ENCODE results near the gene NIP7.
"Not testable (repeated sequence)": the region's sequence is repeated elsewhere in the genome, so short reads cannot be mapped to it uniquely, and the experiment has no call there.

The NIP7 gene

DNA sequence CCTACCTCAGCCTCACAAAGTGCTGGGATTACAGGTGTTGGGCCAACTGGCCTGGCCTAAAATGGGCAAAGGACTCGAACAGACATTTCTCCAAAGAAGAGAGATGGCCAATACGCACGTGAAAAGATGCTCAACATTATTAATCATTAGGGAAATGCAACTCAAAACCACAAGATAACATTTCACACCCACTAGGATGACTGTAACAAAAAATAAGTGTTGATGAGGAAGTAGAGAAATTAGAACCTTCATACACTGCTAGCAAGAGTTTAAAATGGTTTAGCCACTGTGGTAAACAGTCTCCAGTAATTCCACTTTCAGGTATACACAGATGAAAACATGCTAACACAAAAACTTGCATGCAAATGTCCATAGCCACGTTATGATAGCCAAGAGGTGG, 6.4 kb downstream of the NIP7 start:
- no peak for DNase-seq (ENCODE audit: low read depth)

GRCh38 chr16:69346683-69347082, 7.1 kb downstream of the NIP7 start:
- no peak for DNase-seq (ENCODE audit: low read depth)

DNA sequence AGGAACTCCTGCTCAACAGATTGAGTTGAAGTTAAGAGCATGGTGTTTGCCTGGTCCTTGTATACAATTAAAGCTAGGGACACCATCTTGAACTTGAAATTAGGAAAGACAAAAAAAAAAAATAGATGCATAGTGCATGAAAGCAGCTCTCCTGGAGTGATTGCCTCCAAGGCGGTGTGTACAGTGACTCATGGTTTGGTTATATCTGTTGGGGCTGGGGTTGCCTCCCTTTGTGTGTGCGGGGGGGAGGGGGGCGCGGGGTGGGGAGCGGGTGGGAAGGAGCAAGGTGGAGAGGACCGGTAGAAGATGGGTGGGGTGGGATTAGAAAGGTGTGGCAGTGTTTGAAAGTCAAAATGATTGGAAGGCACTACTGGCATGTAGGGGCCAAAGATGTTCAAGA, 8.7 kb downstream of the NIP7 start:
- DNase-seq (ENCODE audit: low read depth), result no peak

GRCh38 chr16:69349536-69349935, 10.0 kb downstream of the NIP7 start:
- DNase-seq (ENCODE audit: low read depth), result no peak

DNA sequence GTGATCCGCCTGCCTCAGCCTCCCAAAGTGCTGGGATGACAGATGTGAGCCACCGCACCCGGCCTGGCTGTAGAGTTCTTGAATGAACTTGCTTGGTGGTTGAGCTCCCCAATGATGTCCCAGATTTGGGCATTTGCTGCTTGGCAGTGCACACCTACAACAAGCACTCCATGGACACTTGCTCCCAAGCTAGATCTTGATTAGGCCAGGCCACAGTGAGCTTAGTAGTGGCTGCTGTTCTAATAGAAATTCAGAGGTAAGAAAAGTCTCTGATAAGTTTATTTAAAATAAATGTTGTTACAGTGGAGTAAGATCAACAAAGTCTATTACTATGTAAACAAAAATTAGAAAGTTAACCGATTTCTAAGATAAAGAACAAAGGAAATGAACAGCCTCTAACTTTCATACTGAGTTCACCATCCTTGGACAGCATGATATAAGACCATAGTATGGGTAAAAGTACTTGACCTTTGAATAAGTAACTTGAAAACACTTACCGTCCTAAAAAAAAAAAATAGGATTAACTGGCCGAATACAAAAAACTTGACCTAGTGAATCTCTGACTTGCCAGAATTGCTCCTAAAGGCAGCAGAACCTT, 11.1 kb downstream of the NIP7 start:
- no peak for DNase-seq (ENCODE audit: low read depth)

- no peak for DNase-seq (ENCODE audit: low read depth)
Observed at GRCh38 chr16:69351309-69352027, 11.9 kb downstream of the NIP7 start, which contains the start of gene TMED6. TSS of gene TMED6 (minus strand) at chr16:69351786. CDS start at chr16:69351753, 33 bp downstream.

DNA sequence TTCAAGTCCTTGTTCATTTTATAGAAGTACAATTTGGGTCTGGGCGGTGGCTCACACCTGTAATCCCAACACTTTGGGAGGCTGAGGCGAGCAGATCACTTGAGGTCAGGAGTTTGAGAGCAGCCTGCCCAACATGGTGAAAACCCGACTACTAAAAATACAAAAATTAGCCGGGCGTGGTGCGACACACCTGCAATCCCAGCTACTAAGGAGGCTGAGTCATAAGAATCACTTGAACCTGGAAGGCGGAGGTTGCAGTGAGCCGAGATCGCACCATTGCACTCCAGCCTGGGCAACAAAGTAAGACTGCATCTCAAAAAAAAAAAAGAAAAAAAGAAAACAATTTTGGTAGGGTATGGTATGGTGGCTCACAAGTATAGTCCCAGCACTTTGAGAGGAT, 20.5 kb downstream of the NIP7 start:
- DNase-seq (ENCODE audit: low read depth), result not testable (repeated sequence)

DNA sequence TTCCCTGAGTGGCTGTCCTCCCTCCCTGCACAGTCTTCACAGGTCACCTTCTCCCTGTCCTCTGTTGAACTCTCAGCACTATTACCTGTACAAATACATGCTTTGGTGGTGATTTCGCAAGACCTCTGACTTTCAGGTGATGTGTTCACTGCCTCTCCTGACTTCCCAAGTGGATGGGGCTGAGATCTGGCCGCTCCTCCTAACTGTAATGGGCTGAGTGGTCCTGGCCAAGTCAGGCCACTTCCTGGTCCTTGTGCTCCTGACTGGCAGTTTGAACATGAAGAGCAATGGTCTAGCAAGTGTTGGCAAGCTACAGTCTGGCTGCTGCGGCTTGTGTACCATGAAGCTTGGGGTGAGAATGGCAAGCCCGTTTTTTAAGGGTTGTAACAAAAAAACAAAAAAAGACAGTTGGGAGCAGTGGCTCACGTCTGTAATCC, 23.7 kb downstream of the NIP7 start:
- DNase-seq (ENCODE audit: low read depth), result no peak

DNA sequence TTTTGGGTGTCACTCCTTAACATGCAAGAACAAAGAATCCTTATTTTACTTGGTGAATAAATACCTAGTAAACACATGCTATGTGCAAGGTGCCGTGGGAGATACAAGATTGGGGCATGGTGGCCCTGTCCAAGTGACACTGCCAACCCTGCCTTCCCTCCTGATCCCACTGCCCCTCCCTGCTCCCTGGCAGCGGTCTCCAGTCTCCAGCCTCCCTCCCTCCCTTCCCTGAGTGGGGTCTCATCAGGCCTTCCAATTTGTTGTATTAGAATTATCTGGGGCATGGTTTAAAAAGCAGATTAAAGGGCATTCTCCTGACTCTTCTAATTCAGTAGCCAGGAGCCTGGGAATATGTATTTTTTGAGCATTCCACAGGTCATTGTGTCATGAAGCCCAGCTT, 24.5 kb downstream of the NIP7 start:
- DNase-seq (ENCODE audit: low read depth), result no peak

DNA sequence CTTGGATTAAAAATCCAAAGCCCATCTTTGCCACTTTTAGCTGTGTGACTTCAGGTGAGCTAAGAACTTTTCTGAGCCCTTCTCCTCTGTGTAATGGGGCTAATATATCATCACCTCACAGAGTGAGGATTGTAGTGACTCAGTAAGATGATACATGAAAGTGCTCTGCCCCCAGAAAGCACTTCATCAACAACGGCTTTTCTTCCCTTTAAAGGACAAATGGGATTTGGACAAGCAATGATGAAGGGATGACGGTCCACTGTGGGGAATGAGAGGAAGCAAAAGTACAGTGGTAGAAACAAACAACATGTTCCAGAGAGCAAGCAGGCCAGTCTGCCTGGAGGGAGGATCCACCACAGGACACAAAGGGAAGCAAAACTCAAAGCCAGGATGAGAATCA, 26.3 kb downstream of the NIP7 start:
- no peak for DNase-seq (ENCODE audit: low read depth)

DNA sequence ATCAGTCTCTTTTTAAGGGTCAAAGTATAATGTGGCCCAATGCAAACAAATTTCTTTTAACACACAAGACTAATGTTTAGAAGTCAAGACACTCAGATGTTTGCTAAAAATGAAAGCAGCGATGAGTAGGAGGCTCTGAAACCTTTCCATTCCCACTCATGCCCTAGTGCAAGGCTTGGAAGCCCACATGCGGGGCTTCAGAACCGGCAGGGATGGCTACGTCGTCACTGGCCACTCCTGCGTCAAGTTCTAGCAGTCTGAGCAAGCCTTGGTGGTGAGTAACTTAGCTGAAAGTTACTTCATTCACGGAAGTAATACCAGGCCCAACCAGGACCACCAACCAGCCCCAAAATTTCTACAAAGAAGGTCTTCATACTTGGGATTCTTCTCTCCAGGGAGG, 26.9 kb downstream of the NIP7 start:
- no peak for DNase-seq (ENCODE audit: low read depth)

DNA sequence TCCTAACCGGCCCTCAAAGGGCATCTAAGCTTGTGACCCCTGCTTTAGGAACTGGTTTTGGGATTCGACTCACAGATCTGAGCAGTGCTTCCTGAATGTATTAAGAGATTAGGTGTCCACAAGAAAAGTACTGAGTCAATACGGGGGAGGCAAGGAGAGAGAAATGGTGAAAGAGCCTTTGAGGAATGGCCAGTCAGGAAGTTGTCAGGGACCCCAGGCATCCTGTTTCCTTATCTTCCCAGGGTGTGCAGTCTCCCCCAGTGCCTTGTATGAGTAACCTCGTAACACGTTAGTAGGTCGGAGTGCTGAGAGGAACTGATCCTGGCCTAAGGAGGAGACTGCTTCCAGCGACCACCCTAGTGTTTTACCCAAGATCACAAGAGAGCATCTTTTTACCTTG, 28.4 kb downstream of the NIP7 start:
- DNase-seq (ENCODE audit: low read depth), result no peak

DNA sequence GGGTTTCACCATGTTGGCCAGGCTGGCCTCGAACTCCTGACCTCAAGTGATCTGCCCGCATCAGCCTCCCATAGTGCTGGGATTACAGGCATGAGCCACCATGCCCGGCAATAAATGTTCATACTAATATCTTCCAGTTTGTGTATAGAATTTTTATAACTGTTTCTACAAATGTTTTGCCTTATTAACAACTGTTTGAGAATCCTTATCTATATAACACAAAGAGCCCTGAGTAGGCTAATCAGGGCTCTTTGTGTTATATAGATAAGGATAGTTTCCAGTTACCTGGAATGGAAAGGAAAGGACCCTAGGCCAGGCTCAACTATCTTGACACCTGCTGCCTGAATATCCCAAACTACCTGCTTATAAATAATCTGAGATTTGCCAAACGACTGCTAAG, 29.3 kb downstream of the NIP7 start:
- no peak for DNase-seq (ENCODE audit: low read depth)

GRCh38 chr16:69371564-69371963, 32.0 kb downstream of the NIP7 start:
- no peak for DNase-seq (ENCODE audit: low read depth)

GRCh38 chr16:69373019-69373418, 33.4 kb downstream of the NIP7 start:
- DNase-seq (ENCODE audit: low read depth), result no peak

DNA sequence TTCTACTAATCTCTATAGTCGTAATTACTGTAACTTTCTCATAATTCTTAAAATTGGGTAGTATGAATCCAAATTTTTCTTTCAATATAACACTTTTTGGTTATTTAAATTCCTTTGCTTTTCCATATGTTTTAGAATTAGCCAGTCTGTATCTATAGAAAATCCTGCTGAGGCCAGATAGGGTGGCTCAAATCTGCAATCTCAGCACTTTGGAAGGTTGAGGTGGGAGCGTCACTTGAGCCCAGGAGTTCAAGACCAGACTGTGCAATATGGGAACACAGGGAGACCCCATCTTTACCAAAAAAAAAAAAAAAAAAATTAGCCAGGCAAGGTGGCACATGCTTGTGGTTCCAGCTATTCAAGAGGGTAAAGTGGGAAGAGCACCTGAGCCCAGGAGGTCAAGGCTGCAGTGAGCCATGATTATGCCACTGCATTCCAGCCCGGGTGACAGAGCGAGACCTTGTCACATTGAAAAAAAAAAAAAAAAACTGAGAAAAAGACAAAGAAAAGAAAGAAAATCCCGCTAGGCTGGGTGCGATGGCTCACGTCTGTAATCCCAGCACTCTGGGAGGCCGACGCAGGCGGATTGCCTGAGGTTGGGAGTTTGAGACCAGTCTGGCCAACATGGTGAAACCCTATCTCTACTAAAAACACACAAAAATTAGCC, 37.0 kb downstream of the NIP7 start:
- DNase-seq (ENCODE audit: low read depth), result no peak

- DNase-seq (ENCODE audit: low read depth), result no peak
Observed at GRCh38 chr16:69378036-69378435, 38.5 kb downstream of the NIP7 start.

DNA sequence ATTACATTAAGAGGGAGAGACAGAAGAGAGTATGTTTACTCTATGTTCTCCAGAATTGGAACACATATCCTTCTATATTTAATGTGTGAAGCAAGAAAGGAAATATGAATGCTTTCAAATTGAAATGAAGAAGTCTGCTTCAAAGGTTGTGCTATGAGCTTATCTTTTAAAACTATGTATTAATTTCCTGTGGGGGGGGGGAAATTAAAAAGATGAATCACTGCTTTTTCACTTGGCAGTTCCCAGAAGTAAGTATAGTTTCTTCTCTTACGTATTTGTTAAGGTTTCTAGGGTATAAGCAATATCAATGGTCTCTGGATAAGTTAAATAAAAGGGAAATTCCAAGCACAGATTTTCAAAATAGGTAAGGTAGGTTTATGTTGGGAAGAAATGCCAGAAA, 39.2 kb downstream of the NIP7 start:
- no peak for DNase-seq (ENCODE audit: low read depth)

DNA sequence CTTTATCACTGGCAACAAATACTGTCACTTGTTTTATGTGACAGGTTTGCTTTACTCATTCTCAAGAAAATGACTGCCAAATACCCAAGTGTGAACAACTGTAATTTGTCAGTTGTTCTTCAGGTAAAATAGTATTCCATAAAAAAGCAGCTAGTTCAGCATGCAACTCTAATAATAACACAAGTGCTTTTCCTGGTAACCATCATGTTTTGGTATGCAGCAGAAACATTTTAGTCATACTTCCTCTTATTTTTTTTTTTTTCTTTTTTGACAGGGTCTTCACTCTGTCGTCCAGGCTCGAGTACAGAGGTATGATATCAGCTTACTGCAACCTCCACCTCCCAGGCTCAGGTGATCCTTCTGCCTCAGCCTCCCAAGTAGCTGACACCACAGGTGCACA, 41.7 kb downstream of the NIP7 start:
- DNase-seq (ENCODE audit: low read depth), result no peak

DNA sequence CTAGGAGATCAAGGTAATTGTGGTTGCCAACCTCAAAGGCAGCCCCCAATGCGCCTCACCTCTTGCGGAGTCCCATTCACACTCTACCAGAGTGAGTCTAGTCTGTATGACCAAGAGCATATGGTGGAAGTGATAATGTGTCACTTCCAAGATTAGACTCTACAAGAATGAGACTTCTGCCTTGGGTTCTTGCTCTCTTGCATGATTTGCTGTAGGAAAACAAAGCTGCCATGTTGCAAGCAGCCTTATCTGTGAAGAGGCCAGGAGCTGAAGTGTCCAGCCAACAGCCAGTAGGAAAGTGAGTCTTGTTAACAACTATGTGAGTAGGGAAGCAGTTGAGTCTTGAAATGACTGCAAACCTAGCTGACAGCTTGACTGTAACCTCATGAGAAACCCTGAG, 42.8 kb downstream of the NIP7 start:
- DNase-seq (ENCODE audit: low read depth), result no peak

DNA sequence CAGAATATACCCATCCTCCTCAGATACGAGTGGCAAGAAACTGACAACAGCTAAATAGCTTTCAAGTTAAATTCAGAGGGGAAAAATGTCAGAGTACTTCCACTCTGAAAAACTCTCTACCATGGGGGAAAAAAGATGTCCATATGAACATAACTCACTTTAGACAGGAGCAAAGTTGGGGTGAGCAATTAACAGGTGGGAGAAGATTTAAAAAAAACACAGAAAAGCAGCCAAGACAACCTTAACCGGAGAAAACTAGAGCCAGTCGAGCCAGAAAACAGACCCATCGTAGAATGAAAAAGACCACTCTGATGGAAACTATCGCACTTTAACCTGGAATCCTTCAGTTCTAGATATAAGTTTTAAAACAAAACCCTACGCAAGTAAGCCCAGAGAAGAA, 45.4 kb downstream of the NIP7 start:
- DNase-seq (ENCODE audit: low read depth), result no peak

- DNase-seq (ENCODE audit: low read depth), result no peak
Observed at GRCh38 chr16:69386596-69386995, 47.0 kb downstream of the NIP7 start.
